Right ventricle myocardium inferior (tissue), 1 donor: Measurements from ENCODE around the gene SUCLG1. TPM values are rescaled to one million over a fixed set of nuclear protein-coding genes. Genes with fewer than 3 reads are reported as not detected.
A peak's percentile ranks its signal among the peaks of the same experiment; 100 is the strongest.

Source experiments
- ATAC-seq: fragments of 200-7000 bp; cut with Tn5 transposase; one replicate; pipeline ENCODE4 v1.9.1; 2020; ENCODE audit warnings: mild to moderate bottlenecking, moderate library complexity
- DNase-seq: peaks from one replicate; pipeline ENCODE4 v3.0.0; 2021; ENCODE audit errors: missing footprints
- intact Hi-C: fragments of 100-400 bp; cut with DNase I; formaldehyde crosslinking; loops from one replicate; pipeline ENCODE4 v1.11.0; 2022
- long read RNA-seq: library from polyadenylated mRNA; unstranded; transcript quantifications from one replicate; pipeline ENCODE4 v2.0.0, GENCODE V29; 2021
- total RNA-seq: library from RNA; stranded (reverse); fragmentation: NEBNext Ultra II Directional; extraction: Animal tissue kit (Norgen Biotek cat#: 25700); gene quantifications from one replicate; pipeline ENCODE4 v1.2.1, GENCODE V29; 2021
- donor health status: DM: no; HTN: yes; CAD: no; lungs with severe emphysema.

The SUCLG1 gene
- total RNA-seq, result 309 TPM
- long read RNA-seq, transcript SUCLG1-201 (9 exons, 1,475 nt), result major isoform, 235 of 241 reads
- long read RNA-seq, partial matches to known transcripts, result 1 of 241 reads
- long read RNA-seq, other reads (novel, unspliced or antisense), result 2 of 241 reads

- intact Hi-C loops, result no loop called here
- DNase-seq, result peak; percentile 94
- ATAC-seq, result peak; percentile 97
Measured at GRCh38 chr2:84459018-84459943, at the start of gene SUCLG1. Gene SUCLG1, minus strand, starts transcription at chr2:84459280. Its CDS starts 11 bp downstream, at chr2:84459269.

DNA sequence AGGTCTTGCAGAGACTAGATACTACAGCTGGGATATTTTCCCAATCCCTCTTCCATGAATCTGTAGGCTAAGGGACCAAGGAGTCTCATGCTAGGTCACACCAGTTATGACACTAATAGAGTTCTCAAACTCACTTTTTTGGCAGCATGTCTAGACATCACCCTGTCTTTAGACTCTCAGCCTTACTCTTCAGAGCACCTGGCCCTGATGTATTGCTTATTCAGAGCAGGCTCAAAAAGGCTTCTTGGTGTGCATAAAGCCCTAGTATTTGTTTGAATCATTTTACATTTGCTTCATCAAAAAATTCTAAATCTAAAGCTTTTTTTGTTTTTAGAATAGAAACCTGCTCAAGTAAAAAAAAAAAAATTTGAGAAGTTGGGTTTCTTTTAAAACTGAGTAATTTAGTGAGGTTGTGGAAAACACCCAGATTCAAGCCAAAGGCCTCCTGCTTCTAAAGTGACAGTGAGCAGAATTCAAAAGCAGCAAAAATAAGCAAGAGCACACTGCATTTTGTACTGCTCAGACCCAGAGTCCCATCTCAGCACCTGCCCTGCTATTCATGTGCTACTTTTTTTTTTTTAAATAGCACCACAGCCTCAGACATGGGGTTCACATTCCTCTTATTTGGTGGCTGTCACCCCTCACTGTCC is 39.2 kb upstream of the SUCLG1 start:
- intact Hi-C loops, result loop anchor here (5.0 kb wide), 2 partner anchors 134 to 369 kb away; no protein-coding TSS in a partner anchor
- ATAC-seq, result no peak
- DNase-seq, result no peak

DNA sequence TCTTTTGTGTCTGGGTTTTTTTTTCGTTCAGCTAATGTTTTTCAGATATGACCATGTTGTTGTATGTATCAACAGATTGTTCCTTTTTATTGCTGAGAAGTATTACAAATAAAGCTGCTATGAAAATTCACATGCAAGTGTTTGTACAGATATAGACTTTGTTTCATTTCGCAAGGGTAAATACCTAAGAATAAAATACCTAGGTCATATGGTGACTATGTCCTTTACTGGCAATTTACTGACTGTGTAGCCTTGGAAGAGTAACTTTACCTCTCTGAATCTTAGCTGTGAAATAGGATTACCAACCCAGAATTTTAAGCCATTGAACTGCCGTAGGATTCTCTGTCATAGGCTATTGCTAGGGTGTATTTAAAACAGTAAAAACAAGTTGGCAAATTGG is 38.2 kb upstream of the SUCLG1 start:
- ATAC-seq (no peak), DNase-seq (no peak)
- intact Hi-C loops, result loop anchor here (5.0 kb wide), 2 partner anchors 135 to 370 kb away; no protein-coding TSS in a partner anchor

DNA sequence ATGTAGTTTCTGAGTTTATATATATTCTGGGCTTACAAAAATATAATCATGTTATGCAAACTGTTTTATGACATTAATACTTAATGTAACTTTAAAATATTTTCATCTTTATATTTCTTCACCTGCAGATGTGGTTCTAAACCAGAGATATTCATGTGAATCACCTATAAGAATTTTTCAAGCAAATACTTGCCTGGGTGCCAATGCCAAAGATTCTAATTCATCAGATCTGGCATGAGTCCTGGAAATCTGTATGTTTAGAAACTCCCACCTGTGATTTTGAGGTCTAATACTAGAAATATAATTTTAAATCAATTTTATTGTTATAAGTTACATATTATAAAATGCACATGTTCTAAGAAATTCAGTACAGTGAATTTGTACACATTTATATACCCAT is 37.3 kb upstream of the SUCLG1 start:
- intact Hi-C loops, result loop anchor here (5.0 kb wide), 2 partner anchors 136 to 371 kb away; no protein-coding TSS in a partner anchor
- no peak for ATAC-seq
- DNase-seq, result no peak

- ATAC-seq, result peak; percentile 69
- intact Hi-C loops, result loop anchor here (1.0 to 5.0 kb wide), 4 partner anchors 137 to 432 kb away; no protein-coding TSS in a partner anchor
- DNase-seq, result no peak
Measured at GRCh38 chr2:84495539-84496146, 36.6 kb upstream of the SUCLG1 start.

GRCh38 chr2:84494070-84494469 is 35.0 kb upstream of the SUCLG1 start:
- intact Hi-C loops, result no loop called here
- DNase-seq, result no peak
- ATAC-seq, result no peak

DNA sequence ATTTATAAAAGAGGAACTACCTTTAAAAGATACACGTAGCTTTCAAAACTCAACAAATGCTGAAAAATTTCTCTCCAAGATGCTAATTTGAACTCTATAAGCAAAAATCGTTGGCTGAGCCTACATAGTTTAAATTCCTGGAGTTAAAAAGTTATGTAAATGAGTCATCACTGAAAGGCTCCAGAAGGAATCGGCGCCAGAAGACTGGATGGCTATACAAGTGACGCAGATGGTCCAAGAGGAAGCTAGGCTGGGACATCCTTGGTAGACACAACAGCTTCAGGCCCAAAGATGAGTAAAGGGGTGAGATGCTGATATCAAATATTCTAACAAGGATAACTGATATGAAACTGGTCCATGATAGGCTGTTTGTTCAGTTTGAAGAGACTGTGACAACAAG is 34.4 kb upstream of the SUCLG1 start:
- intact Hi-C loops, result no loop called here
- DNase-seq (no peak), ATAC-seq (no peak)

- no peak for DNase-seq
- intact Hi-C loops, result no loop called here
- ATAC-seq, result no peak
Measured at GRCh38 chr2:84492571-84492970, 33.5 kb upstream of the SUCLG1 start.

DNA sequence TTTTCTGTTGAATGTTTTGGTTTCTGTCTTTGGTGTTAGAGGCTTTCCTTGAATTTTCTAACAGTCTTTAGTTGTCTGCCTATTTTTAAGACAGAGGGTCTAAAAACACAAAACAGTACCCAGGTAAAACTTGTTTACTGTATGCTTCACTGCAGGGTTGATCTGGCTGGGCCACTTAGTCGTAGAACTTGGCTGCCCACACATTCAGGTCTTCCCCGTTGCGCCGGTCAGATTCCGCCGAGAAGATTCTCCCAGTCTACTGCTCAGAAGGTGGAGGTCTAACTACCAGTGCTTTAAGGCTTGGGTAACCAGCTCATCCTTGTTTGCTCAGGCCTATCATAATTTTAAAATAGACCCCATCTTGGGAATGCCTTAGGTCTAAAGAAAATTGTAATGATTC is 32.7 kb upstream of the SUCLG1 start:
- intact Hi-C loops, result no loop called here
- no peak for ATAC-seq

DNA sequence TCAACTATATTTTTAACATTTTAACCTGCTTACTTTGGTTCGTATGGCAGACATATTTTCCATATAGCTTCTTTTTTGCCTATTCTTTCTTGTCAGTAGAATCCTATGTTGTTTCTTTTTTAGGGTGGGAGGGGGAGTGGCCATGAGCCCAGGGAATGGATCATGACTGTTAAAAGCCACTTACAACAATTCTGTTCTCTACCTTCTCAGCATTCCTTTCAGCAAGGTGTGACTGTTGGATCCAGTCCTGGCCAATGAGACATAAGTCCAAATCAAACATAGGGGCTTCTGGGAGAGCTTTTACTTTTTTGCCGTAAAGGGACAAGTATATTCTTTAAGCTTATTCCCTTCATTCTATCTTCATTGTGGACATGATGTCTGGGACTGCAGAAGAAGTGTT is 32.2 kb upstream of the SUCLG1 start:
- no peak for ATAC-seq
- intact Hi-C loops, result no loop called here

More for the DNA sequence above, 32.7 kb upstream of the SUCLG1 start:
- no peak for DNase-seq

DNA sequence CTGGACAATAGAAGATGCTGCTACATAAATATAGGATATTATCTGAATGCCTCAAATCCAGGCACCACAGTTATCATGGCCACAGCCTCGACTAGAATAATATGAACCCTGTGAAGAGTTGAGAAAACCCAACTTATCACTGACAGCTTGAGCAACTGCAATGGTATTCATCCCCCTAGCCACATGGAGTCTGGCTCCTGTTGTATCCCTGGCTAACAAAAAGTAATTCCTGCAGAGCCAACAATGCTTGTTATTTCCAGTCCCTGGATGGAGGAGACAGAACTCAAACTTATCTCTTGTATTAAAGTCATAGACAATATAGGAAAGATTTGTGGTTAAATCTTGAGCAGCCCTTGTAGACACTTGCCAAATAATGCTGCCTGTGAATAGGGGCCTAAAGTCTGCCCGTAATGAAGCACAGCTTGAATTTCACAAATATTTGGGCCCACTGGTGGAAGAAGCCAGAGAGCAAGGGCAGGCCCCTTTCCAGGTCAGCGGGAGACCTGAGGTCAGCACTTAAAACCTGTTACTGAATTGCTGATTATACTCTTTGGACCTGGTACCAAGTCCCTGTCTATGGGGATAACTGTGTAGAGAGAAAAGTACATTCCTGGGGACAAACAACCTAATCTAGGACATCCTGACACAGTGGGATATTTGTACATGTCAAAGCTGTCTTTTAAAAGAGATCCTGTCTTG is 28.4 kb upstream of the SUCLG1 start:
- peak; percentile 71 for ATAC-seq
- DNase-seq, result no peak
- intact Hi-C loops, result no loop called here

More for the DNA sequence above, 32.2 kb upstream of the SUCLG1 start:
- DNase-seq, result no peak

DNA sequence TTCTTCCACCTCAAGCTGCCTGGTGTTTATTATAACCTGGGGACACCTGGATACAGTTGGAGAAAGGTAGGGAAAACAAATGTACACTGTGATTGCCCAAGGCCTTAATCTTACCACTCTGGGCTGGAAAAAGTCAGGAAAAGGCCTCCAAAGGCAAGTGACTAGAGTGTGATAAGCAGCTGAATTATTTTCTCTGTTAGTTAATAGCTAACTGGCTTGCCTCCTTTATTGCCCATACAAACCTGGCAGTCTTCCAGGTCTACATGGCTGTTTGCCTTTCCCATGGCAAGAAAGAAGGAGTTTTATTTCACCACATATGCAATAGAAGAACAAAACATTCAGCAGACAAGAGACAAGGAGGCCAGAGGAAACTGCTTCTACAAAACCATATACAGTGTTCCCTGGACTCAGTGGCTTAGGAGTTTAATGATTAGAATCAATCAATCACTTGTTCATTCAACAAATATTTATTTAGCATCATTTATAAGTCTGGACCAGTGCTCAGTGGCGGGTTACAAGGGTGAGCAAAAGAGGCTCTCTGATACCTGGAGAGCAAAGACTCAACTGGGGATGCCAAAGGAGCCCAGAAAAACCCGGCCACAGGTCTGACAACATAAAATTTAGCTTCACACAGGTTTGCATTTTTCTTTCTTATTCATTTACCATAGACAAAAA is 27.5 kb upstream of the SUCLG1 start:
- no peak for DNase-seq
- ATAC-seq, result no peak
- intact Hi-C loops, result no loop called here

- no peak for DNase-seq
- intact Hi-C loops, result no loop called here
- ATAC-seq, result no peak
Measured at GRCh38 chr2:84483320-84483719, 24.2 kb upstream of the SUCLG1 start.

GRCh38 chr2:84482603-84483002 is 23.5 kb upstream of the SUCLG1 start:
- intact Hi-C loops, result no loop called here
- DNase-seq (no peak), ATAC-seq (no peak)

- no peak for DNase-seq
- intact Hi-C loops, result no loop called here
- ATAC-seq, result no peak
Measured at GRCh38 chr2:84481702-84482101, 22.6 kb upstream of the SUCLG1 start.

DNA sequence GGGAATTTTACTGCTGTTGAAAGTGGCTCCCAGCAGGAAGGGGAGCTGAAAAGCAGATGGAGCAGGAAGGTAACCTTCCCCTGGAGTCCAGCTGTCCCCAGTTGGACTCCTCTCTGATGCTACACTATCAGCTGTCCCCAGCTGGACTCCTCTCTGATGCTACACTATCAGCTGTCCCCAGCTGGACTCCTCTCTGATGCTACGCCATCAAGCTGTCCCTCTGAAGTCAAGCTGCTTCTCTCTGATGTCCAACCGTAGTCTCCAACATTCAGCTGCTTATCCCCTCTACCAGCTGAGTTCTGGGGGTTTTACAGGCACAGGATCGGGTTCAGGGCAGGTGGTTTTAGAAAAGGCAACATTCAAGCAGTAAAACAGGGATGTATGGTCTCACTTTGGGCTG is 19.8 kb upstream of the SUCLG1 start:
- intact Hi-C loops, result no loop called here
- no peak for DNase-seq
- ATAC-seq, result no peak

DNA sequence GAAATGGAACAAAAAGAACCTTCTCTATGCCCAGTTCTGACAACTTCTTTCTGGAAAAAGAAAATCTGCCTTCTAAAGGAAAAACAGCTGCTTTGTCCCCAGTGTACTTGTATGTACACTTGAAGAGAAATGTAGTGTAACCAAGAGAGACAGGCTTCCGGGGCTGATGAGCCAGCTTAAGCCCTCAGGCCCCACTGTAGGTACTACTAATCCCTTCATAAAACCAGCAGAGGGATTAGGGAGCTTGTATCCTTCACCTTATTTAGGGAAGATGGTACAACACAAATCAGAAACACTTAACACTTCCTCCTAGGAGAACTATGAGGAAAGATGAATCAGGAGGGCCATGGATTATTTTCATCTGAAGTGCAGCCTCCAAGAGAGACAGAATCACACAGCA is 18.8 kb upstream of the SUCLG1 start:
- DNase-seq (no peak), ATAC-seq (no peak)
- intact Hi-C loops, result no loop called here

- ATAC-seq (no peak), DNase-seq (no peak)
- intact Hi-C loops, result no loop called here
Measured at GRCh38 chr2:84474176-84474575, 15.1 kb upstream of the SUCLG1 start.
